ENCODE data around the gene SFSWAP.
"Not testable (repeated sequence)": the region's sequence is repeated elsewhere in the genome, so short reads cannot be mapped to it uniquely, and the experiment has no call there.

SFSWAP gene

DNA sequence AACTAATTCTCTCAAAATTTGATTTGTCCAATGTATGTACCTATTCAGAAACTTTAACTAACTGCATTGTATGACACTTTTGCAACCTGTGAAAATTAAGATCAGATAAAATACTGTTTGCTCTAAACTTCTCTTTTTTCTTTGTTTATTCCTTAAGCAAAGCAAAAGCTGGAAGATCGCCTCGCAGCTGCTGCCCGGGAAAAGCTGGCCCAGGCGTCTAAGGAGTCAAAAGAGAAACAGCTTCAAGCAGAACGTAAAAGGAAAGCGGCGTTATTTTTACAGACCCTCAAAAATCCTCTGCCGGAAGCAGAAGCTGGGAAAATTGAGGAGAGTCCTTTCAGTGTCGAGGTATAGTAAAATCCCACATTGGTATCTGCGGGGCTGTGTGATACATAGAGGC, 55.1 kb downstream of the SFSWAP start:
- no peak for DNase-seq

- DNase-seq, result no peak
Observed at GRCh38 chr12:131766382-131767107, 55.7 kb downstream of the SFSWAP start.

GRCh38 chr12:131770120-131770519, 59.2 kb downstream of the SFSWAP start:
- no peak for DNase-seq

- no peak for DNase-seq
Observed at GRCh38 chr12:131771965-131772364, 61.1 kb downstream of the SFSWAP start.

- DNase-seq, result no peak
Observed at GRCh38 chr12:131773582-131774221, 62.8 kb downstream of the SFSWAP start.

DNA sequence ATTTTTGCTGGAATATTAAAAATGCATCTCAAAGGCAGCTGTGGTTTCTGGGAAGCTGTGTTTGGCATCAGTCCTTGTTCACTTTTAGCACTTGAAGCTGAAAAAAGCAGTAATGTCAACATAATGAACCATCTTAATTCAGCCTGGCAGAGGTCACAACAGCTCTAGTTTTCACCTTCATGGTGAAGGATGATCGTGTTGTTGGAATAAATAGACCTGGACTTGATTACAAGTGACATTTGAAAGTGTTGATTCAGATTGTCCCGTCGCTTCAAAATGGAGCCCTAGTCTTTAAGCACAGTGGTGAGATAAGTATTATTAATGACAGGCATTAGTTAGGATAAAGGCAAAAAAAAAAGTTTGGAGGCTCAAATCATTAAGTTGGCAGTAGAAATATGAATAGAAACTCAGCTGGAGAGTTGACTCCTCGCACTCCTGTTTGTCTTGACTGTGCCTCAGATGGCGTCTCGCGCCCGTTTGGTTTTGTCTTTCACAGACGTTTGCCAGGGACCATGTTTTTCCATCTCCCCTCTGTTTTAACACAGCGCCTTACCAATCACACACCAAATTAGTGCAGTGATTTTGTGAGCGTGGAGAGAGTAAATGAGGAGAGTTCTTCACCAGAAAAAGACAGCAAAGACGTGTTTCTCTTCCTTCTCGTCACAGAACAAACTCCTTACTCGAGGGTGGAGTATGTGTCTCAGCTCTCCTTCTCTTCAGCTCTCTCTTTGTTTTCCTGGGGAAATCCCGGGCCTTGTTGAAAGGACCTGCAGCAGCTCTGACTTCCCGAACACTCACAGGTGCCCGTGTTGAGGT, 63.9 kb downstream of the SFSWAP start:
- no peak for DNase-seq

- DNase-seq, result no peak
Observed at GRCh38 chr12:131775392-131776236, 64.7 kb downstream of the SFSWAP start.

DNA sequence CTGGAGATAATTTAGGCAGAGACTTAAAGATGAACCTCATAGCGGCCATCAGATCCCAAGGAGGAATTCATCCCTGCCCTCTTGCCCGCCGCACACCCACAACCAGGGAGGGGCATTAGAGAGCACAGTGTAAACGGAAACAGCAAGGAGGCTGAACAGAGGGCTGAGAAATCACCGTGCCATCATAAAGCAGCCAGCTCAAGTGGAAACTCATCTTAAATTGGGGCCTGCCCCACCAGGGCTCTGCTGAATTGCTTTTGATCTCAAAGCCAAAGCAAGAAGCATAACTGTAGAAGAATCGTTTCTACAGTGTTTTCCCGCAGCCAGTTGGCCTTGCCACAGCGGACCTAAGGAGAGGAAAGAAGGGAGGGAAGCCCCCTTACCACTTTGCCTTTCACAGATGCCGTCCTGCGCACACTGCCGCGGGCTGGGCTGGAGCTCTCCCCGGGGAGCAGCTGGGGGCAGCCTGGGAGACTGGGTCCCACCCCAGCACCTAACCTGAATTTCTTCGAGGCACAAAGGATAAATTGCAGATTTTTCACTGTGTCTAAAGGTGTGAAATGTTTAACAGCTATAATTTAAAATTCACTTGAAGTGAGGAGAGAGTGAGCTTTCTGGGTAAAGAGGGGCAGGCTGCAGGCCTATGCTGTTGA, 65.5 kb downstream of the SFSWAP start:
- DNase-seq, result no peak

GRCh38 chr12:131777269-131777668, 66.4 kb downstream of the SFSWAP start:
- not testable (repeated sequence) for DNase-seq

DNA sequence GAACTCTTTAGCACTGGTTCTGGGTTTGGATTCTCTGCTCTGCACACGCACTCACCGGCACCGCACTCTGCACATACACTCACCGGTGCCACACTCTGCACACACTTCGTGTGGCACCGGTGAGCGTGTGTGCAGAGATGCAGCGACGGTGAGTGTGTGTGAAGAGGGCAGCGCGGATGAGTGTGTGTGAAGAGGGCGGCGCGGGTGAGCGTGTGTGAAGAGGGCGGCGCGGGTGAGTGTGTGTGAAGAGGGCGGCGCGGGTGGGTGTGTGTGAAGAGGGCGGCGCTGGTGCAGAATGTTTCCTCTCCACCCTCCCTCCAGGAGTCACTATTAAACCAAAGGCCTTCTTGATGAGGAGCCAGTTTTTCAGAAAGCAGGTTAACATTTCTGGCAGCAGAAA, 68.1 kb downstream of the SFSWAP start:
- DNase-seq, result no peak

DNA sequence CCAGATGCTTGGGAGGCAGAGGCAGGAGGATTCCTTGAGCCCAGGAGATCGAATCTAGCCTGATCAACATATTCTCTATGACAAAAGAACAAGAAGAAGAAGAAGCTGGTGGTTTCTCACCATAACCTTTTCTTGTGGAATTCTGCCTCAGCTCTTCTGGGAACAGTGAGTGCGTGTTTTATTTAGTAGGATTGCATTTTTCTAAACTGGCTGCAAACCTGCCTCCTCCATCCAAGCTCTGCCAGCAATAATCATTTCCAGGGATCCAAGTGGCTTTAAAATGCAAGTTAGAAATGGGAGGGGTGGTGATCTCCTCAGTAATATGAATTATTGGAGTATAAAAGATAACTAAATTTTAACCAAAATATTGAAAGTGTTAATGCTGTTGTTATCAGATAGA, 71.2 kb downstream of the SFSWAP start:
- no peak for DNase-seq

- DNase-seq, result no peak
Observed at GRCh38 chr12:131783915-131784541, 73.1 kb downstream of the SFSWAP start.

DNA sequence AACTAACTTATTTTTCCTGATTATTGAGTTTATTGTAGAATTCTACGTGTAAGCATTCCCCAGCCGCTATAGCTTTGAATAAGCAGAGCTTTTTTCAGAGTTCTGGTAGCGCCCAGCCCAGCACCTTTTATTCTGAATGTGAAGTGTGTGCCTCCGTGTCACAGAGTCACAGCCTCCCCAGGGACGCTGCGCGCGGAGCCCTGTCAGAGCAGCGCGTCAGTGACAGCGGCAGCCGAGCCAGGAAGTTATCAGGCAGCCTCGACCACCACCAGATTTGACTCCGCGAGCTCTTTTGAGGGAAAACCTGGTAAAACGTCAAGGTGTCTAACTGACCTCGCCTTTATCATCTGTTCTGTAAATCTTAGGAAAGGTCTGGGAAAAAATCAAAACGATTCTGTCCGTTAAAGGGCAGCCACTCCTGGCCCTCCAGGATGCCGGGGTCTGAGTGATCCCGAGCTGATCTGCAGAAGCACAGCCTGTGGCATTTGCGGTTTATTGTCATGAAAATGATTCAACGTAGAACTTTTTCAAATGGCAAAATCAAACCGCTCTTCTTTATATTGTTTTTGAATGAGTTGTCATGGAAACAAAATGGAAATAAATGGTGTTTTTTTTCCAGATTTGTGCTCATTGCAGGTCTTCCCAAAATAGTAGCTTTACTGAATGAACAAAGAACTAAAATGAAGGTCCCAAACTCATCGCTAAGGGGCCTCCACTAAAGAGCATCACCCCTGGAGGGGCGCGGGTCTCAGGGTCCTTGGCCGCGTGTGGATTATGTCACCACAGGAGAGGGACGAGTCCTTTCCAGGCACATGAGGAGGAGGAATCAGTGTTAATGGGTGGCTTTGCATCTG, 74.2 kb downstream of the SFSWAP start:
- no peak for DNase-seq

DNA sequence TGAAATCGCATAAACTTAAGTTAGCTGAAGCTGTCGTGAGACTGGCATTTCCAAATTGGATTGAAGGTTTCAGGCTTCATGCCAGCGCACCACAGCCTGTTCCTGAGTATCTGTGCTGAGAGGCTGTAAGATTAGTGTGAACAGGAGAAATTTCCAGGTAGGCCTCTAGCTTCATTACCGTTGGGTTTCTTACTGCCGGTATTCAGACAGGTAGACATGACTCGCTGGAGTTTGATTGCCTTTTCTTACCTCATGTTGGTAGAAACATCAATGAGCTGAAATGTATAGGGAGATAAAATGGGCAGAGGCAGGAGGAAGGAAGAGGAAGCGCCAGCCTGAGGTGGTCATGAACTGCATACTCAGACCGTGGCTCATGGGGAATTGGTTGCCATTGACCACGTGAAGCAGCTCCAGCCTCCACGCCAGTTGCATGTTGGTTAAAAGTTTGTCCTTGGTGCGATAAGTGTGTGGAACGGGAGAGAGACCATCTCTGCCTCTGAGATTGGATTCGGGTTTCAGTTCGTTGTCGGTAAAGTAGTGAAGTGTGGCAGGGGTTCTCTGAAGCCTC, 75.0 kb downstream of the SFSWAP start:
- DNase-seq, result no peak

DNA sequence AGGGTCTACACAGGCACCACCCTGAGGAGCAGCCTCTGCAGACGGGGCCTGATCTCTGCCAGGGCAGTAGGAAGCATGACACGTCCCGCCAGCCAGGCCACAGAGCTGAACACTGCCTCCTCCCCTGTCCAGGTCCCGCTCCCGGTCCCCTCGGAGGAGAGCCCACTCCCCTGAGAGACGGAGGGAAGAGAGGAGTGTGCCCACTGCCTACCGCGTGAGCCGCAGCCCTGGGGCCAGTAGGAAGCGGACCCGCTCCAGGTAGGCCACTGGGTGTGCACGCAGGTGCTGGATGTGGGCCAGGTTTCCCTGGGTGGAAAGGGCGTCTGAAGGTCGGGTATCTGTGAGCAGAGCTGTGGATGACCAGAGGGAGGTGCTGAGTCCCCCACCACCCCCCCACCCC, 75.4 kb downstream of the SFSWAP start:
- no peak for DNase-seq

DNA sequence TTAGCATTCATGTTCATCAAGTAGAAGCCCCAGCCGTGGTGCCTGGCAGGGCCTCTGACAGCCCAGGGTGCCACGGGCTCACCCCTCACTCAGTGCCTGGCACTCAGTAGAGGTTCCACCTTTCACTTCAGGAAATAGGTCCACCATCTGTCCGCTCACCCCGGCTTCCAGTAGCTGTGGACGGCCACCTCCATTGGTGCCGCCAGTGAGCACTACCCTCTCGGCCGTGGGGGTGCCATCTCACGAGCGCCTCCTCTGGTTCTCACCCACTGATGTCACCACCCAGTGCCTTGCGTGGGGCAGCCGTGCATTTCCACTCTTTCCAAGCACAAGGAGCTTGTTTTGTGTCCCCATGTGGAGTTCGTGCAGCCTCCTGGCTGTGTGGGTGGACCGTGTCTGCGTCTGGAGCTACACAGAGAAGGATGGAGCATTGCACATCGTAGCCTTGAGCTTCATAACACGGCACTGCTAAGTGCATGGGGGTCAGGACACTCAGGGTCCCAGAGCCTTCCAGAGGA, 76.3 kb downstream of the SFSWAP start:
- no peak for DNase-seq

DNA sequence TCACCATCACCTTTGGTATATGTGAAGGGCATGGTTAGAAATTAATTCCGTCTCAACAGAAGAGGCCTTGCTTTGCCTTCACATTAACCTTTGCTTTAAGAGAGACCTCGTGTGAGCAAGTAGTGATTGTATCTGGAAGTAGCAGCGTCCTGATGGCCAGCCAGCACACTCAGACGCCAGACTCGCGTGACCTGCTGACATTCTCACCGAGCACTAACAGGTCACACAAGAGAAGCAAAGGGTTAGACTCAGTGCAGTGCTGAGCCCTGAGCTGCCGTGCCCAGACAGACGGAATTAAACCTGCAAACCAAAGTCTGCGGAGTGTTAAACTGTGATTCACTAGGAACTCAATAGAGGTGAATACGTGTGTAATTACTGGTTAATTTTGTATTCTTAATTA, 77.2 kb downstream of the SFSWAP start:
- DNase-seq, result no peak

DNA sequence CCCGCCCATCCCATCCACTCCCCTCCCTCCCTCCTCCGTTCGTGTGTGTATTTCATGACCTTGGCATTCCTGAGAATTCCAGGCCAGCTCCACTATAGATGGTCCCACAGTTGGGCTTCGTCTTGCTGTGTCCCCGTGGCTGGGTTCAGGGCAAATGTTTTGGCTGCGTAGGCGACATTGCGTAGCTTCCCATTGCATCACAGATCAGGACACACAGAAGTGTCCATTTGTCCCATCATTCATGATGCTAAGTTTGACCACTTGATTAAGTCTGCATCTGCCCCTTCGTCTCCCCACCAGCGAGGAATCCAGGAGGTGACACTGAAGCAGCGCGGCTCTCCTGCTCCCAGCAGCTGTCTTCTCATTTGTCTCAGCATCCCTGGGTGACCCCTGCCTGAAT, 78.7 kb downstream of the SFSWAP start:
- no peak for DNase-seq

DNA sequence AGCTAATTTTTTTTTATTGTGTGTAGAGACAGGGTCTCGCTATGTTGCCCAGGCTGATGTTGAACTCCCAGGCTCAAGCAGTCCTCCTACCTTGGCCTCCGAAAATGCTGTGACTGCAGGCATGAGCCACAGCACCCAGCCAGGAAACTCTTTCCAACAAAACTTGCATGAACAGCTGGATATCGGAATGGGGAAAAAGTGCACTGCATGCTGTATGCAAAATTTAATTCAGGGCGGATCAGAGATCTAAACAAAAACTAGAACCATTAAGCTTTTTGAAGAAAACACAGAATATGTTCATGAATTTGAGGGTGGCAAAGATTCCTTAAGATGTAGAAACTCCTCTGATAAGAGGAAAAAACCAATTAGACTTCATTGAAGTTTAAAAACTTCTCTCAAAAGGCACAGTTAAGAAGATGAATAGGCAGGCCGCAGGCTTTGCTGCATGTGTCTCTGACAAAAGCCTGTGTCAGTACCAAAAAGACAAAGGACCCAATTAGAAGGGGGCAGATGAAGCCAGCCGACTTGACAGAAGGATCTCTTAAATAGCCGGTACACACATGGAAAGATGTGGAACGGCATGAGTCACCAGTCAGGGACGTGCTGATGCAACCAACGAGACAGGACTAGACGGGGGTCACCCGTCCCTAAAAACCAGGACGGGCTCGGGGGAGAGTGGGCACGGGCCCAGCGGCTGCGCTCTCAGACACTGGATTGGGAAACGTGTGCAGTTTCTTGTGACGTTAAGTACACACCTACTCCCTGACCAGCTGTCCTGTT, 82.5 kb downstream of the SFSWAP start:
- no peak for DNase-seq

GRCh38 chr12:131794061-131794460, 83.2 kb downstream of the SFSWAP start:
- no peak for DNase-seq
